Activated naive CD4-positive, alpha-beta T cell treated with anti-CD3 and anti-CD28 coated beads, Interleukin-2, amount 50 U/mL, for 24 hours (primary cell): ENCODE results near the gene VEPH1.

Source experiments
- H3K27ac Mint-ChIP-seq: one replicate; pipeline ENCODE4 v1.8.0; 2021; ENCODE audit warnings: mild to moderate bottlenecking, mixed read lengths
- H3K27me3 Mint-ChIP-seq: one replicate; pipeline ENCODE4 v1.8.0; 2021; ENCODE audit warnings: mixed read lengths
- H3K36me3 Mint-ChIP-seq: one replicate; pipeline ENCODE4 v1.8.0; 2021; ENCODE audit warnings: mixed read lengths
- H3K4me1 Mint-ChIP-seq: one replicate; pipeline ENCODE4 v1.8.0; 2021; ENCODE audit warnings: mixed read lengths
- H3K4me3 Mint-ChIP-seq: one replicate; pipeline ENCODE4 v1.8.0; 2021; ENCODE audit warnings: mild to moderate bottlenecking, mixed read lengths
- H3K9me3 Mint-ChIP-seq: one replicate; pipeline ENCODE4 v1.8.0; 2021; ENCODE audit warnings: mixed read lengths

Gene VEPH1

DNA sequence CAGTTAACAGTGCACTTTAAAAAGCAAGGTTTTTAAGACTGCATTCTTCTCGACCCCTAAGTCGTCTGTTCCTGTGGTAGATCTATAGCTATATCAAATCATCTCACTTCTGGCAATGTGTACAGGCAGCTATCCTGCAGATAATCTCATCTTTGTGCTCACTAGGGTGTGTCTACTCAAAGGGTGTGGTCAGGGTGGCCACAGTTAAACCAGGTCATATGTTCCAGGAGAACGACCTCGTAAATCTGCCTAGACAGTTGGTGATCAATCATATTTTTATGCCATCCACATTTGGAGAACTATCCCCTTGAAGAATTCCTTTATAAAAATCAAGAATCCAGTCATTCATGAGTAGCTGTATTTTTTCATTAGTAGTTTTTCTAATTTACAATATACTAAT lies 3.0 kb downstream of the VEPH1 start:
- Mint-ChIP-seq H3K4me3 (no peak overlapping the region), H3K36me3 (no peaks in the 10 kb centered on the region), H3K27ac (no peak overlapping the region), H3K9me3 (no peaks in the 10 kb centered on the region), H3K27me3 (peaks cover 9% of the 10 kb centered on the region), H3K4me1 (peaks cover 5% of the 10 kb centered on the region)

- Mint-ChIP-seq H3K36me3 (no peaks in the 10 kb centered on the region), H3K4me1 (peaks cover 5% of the 10 kb centered on the region), H3K4me3 (no peak overlapping the region), H3K9me3 (no peaks in the 10 kb centered on the region), H3K27me3 (peaks cover 9% of the 10 kb centered on the region), H3K27ac (no peak overlapping the region)
Measured at GRCh38 chr3:157499342-157499963, 3.8 kb downstream of the VEPH1 start.

DNA sequence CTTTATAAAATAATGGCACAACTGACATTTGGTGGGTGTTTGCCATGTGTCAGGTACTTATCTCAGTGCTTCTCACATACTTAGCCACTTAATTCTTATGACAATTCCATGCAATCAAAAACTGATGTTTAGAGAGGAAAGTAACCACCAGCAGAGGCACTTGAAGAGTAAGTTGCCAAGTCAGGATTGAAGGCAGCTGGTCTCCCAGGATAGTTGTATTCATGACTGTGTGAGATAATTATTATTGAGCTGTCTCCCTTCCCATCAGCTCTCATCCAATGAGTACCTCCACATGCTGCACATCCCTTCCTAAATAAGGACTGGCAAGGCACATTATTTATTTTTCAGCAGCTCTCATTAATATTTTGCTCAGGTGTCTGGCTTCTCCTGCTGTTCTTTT lies 4.8 kb downstream of the VEPH1 start:
- Mint-ChIP-seq H3K36me3 (no peaks in the 10 kb centered on the region), H3K27ac (no peak overlapping the region), H3K4me3 (no peak overlapping the region), H3K9me3 (no peaks in the 10 kb centered on the region), H3K4me1 (peaks cover 5% of the 10 kb centered on the region), H3K27me3 (peaks cover 12% of the 10 kb centered on the region)

- Mint-ChIP-seq H3K4me3 (no peak overlapping the region), H3K36me3 (no peaks in the 10 kb centered on the region), H3K27me3 (peaks cover 12% of the 10 kb centered on the region), H3K27ac (no peak overlapping the region), H3K9me3 (no peaks in the 10 kb centered on the region), H3K4me1 (peaks cover 5% of the 10 kb centered on the region)
Measured at GRCh38 chr3:157495846-157496245, 7.4 kb downstream of the VEPH1 start.

- H3K9me3 Mint-ChIP-seq, result no peaks in the 10 kb centered on the region
- peaks cover 12% of the 10 kb centered on the region for H3K27me3 Mint-ChIP-seq
- no peak overlapping the region for H3K4me3 Mint-ChIP-seq
- no peaks in the 10 kb centered on the region for H3K36me3 Mint-ChIP-seq
- H3K4me1 Mint-ChIP-seq, result peaks cover 5% of the 10 kb centered on the region
- H3K27ac Mint-ChIP-seq, result no peak overlapping the region
Measured at GRCh38 chr3:157494581-157495281, 8.5 kb downstream of the VEPH1 start.

- Mint-ChIP-seq H3K9me3 (no peaks in the 10 kb centered on the region), H3K4me1 (no peaks in the 10 kb centered on the region), H3K36me3 (no peaks in the 10 kb centered on the region), H3K27me3 (peaks cover 13% of the 10 kb centered on the region), H3K27ac (no peak overlapping the region), H3K4me3 (no peak overlapping the region)
Measured at GRCh38 chr3:157493627-157494550, 9.3 kb downstream of the VEPH1 start.

DNA sequence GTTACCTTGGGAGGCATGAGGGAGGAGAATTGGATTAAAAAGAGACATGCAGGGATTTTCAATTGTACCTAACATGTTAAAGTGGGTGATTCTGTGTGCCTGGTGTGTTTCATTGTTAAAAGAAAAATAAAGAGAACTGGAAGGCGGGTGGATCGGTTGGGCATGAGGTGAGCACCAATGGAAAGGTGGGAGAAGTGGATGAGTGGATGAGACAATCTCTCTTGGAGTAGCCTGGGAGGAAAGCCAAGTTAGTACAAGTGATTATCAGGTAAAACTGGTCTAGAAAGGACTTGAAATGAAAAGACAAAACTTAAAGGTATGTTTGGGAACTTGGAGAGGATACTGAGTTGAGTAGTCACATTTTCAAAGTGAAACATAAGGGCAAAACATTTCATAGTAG lies 12.1 kb downstream of the VEPH1 start:
- Mint-ChIP-seq H3K27me3 (peaks cover 10% of the 10 kb centered on the region), H3K9me3 (no peaks in the 10 kb centered on the region), H3K36me3 (no peaks in the 10 kb centered on the region), H3K4me3 (no peak overlapping the region), H3K27ac (no peak overlapping the region), H3K4me1 (no peaks in the 10 kb centered on the region)

DNA sequence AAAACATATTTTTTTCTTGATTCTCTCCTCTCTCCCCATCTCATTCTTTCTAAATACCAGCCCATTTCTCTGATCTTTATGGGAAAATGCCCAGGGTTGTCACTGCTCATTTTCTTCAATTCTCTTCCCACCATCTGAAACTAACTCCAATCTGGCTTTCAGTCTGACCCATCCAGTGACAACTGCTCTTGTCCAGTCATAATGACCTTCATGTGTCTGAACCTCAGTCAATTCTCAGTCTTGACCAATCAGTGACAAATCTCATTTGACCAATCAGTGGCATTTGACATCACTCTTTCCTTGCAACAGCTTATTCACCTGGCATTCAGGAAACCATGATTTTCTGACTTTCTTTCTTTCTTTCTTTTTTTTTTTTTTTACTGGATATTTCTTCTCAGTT lies 15.1 kb downstream of the VEPH1 start:
- H3K4me3 Mint-ChIP-seq, result no peak overlapping the region
- peaks cover 6% of the 10 kb centered on the region for H3K27me3 Mint-ChIP-seq
- H3K4me1 Mint-ChIP-seq, result no peaks in the 10 kb centered on the region
- no peaks in the 10 kb centered on the region for H3K9me3 Mint-ChIP-seq
- no peak overlapping the region for H3K27ac Mint-ChIP-seq
- H3K36me3 Mint-ChIP-seq, result no peaks in the 10 kb centered on the region

- Mint-ChIP-seq H3K4me3 (no peak overlapping the region), H3K36me3 (no peaks in the 10 kb centered on the region), H3K27me3 (peaks cover 12% of the 10 kb centered on the region), H3K4me1 (no peaks in the 10 kb centered on the region), H3K27ac (no peak overlapping the region), H3K9me3 (no peaks in the 10 kb centered on the region)
Measured at GRCh38 chr3:157487339-157487738, 15.9 kb downstream of the VEPH1 start.

DNA sequence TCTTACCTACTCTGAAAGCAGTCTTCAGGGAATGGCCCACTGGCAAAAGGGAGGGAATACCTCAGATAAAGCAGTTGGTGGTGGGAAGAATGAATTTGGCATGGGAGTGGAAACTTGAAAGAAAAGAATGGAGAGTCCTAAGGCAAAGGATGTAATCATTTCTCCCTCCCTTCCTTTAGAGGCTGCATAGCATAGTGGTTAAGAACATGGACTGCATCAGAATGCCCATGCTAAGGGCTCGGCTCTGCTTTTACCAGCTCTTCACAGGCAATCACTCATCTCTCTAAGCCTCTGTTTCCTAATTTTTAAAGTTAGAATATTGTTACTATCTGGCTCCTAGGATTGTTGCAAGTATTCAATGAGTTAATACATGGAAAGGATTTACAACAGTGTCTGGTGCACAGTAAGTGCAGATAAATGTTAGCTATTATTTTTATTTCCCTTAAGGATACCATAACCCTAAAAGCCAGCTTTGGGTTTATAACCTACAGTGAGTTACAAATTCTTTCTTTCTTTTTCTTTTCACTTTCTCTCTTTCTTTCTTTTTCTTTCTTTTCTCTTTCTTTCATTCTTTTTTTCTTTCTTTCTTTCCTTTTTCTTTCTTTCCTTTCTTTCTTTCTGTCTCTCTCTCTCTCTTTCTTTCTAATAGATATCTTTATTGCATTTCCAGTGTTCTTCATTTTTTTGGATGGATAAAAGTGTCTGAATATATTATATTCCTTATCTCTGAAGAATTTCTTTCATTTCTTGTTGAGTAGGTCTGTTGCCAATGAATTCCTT lies 23.6 kb downstream of the VEPH1 start:
- Mint-ChIP-seq H3K27ac (no peak overlapping the region), H3K36me3 (no peaks in the 10 kb centered on the region), H3K4me3 (no peak overlapping the region), H3K9me3 (no peaks in the 10 kb centered on the region), H3K27me3 (peaks cover 11% of the 10 kb centered on the region), H3K4me1 (no peaks in the 10 kb centered on the region)

DNA sequence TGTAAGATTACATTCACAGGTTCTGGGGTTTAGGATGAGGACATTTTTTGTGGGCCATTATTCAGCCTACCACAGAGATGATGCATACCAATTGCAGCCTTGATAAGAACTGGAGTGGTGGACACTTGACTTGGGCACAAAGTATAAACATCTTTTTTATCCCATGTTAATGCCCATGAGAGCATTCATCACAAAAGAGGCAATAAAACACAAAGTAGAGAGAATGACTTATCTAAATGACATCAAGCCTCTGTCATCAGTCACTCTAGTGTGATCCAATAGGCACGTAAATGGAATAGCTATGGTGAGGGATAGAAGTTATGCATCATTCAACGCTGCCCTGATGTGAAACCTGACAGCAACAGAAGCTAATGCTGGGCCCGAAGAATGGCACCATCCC lies 25.8 kb downstream of the VEPH1 start:
- Mint-ChIP-seq H3K27me3 (peaks cover 2% of the 10 kb centered on the region), H3K9me3 (no peaks in the 10 kb centered on the region), H3K4me3 (no peak overlapping the region), H3K36me3 (no peaks in the 10 kb centered on the region), H3K4me1 (no peaks in the 10 kb centered on the region), H3K27ac (no peak overlapping the region)

- Mint-ChIP-seq H3K27ac (no peak overlapping the region), H3K27me3 (peaks cover 2% of the 10 kb centered on the region), H3K36me3 (no peaks in the 10 kb centered on the region), H3K4me3 (no peak overlapping the region), H3K4me1 (no peaks in the 10 kb centered on the region), H3K9me3 (no peaks in the 10 kb centered on the region)
Measured at GRCh38 chr3:157475921-157476414, 27.2 kb downstream of the VEPH1 start.

DNA sequence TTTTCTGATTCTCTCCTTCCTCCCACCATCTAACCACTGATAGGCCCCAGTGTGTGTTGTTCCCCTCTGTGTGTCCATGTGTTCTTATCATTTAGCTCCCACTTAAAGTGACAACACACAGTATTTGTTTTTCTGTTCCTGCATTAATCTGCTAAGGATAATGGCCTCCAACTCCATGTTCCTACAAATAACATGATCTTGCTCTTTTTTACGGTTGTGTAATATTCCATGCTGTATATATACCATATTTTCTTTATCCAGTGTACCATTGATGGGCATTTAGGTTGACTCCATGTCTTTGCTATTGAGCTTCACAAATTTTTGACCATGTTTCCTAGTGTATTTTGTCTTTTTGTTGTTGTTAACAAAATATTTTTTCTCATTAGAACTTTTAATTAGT lies 30.6 kb downstream of the VEPH1 start:
- Mint-ChIP-seq H3K4me3 (no peak overlapping the region), H3K9me3 (no peaks in the 10 kb centered on the region), H3K27me3 (no peaks in the 10 kb centered on the region), H3K4me1 (no peaks in the 10 kb centered on the region), H3K36me3 (no peaks in the 10 kb centered on the region), H3K27ac (no peak overlapping the region)

DNA sequence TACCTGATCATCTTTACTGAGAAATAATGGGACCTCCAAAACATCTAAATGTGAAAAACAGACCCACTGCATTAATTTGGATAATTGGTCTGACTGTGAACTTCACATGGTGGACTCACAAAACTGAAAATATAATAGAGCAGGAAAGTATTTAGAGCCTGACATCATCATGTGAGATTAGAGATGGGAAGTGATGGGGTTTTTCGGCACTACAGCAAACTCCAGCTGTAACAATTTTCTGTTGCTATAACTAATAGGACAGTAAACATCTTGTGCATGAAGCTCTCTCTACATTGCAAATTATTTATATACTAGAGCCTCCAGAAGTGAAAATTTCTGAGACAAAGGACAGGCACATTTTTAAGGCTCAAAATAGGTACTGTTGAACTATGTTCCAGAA lies 32.2 kb downstream of the VEPH1 start:
- no peaks in the 10 kb centered on the region for H3K4me1 Mint-ChIP-seq
- H3K4me3 Mint-ChIP-seq, result no peak overlapping the region
- no peaks in the 10 kb centered on the region for H3K36me3 Mint-ChIP-seq
- no peaks in the 10 kb centered on the region for H3K9me3 Mint-ChIP-seq
- no peak overlapping the region for H3K27ac Mint-ChIP-seq
- peaks cover 3% of the 10 kb centered on the region for H3K27me3 Mint-ChIP-seq

DNA sequence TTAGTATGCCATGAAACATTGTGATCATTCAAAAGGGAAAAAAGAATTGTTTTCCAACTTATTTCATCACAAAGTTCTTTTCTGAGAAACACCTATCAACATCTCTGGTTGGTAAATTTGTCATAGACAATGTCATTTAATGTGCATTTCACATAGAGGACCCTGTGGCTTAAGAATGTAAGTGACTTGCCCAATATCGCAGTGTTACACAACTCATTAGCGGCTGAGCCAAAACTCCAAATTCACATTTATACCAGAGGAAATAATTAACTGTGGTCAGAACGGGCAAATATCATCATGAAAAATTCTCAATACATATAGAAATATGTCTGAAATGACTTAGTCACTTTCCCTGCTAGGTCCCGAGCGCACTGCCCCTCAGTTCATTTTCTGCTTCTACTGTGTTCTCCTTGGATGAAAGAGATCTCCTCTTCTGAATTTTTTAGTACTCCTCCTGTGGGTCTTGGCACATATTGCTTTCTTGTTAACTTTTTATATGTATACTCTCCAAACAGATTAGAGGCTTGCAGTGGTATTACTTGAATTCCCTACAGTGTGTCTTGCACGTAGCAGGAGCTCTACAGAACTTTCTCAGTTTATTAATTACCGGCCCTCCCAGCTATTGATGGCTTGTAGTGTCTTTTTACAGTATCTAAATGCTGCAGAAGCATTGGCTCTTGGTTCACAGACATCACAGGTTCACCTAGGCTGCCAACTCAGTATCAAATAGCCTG lies 33.5 kb downstream of the VEPH1 start:
- H3K36me3 Mint-ChIP-seq, result no peaks in the 10 kb centered on the region
- no peaks in the 10 kb centered on the region for H3K4me1 Mint-ChIP-seq
- no peak overlapping the region for H3K4me3 Mint-ChIP-seq
- H3K27ac Mint-ChIP-seq, result no peak overlapping the region
- H3K27me3 Mint-ChIP-seq, result peaks cover 3% of the 10 kb centered on the region
- H3K9me3 Mint-ChIP-seq, result no peaks in the 10 kb centered on the region
